Astrocyte (in vitro differentiated cells and primary cell): Measurements from ENCODE around the gene NEURL1. TPM values are rescaled to one million over a fixed set of nuclear protein-coding genes. Genes with fewer than 3 reads are reported as not detected.

Experiments used
- DNase-seq: peaks from one replicate; pipeline ENCODE4 v3.0.0-alpha.2; 2010; ENCODE audit warnings: low read depth
- FAIRE-seq: peaks from 2 replicates; lab custom pipeline; 2011; peaks lifted over from hg19 to GRCh38; lab: Jason Lieb, UNC
- H2AFZ ChIP-seq: 2 replicates; pipeline ENCODE4 v1.6.0; 2012; ENCODE audit warnings: low read depth, low read length, inconsistent platforms
- H3K27ac ChIP-seq: 2 replicates; pipeline ENCODE4 v1.5.1; 2011; ENCODE audit warnings: low read depth, low read length, inconsistent platforms
- H3K27me3 ChIP-seq: 2 replicates; pipeline ENCODE4 v1.6.0; 2011; ENCODE audit warnings: low read length, inconsistent platforms; ENCODE audit not compliant: insufficient read depth
- H3K36me3 ChIP-seq: 2 replicates; pipeline ENCODE4 v1.5.1; 2011; ENCODE audit warnings: low read length, inconsistent platforms; ENCODE audit not compliant: insufficient read depth
- H3K4me1 ChIP-seq: 2 replicates; pipeline ENCODE4 v1.5.1; 2011; ENCODE audit warnings: low read length, inconsistent platforms; ENCODE audit not compliant: insufficient read depth
- H3K4me2 ChIP-seq: 2 replicates; pipeline ENCODE4 v1.6.0; 2012; ENCODE audit warnings: low read length, inconsistent platforms
- H3K4me3 ChIP-seq: 2 replicates; pipeline ENCODE4 v1.5.1; 2011; ENCODE audit warnings: low read depth, mild to moderate bottlenecking, low read length, inconsistent platforms; ENCODE audit not compliant: insufficient read depth
- H3K79me2 ChIP-seq: 2 replicates; pipeline ENCODE4 v1.6.0; 2012; ENCODE audit warnings: mild to moderate bottlenecking, low read length, inconsistent platforms; ENCODE audit not compliant: insufficient read depth
- H3K9ac ChIP-seq: 2 replicates; pipeline ENCODE4 v1.6.0; 2012; ENCODE audit warnings: mild to moderate bottlenecking, low read length, inconsistent platforms
- H3K9me3 ChIP-seq: 2 replicates; pipeline ENCODE4 v1.5.1; 2012; ENCODE audit warnings: low read depth, mild to moderate bottlenecking, low read length, inconsistent platforms; ENCODE audit not compliant: insufficient read depth
- H4K20me1 ChIP-seq: 2 replicates; pipeline ENCODE4 v1.6.0; 2012; ENCODE audit warnings: low read length, inconsistent platforms; ENCODE audit not compliant: insufficient read depth
- H3K27ac Mint-ChIP-seq: one replicate; pipeline ENCODE4 v1.8.0; 2021; ENCODE audit warnings: mild to moderate bottlenecking, mixed read lengths; ENCODE audit not compliant: unreplicated experiment
- H3K27me3 Mint-ChIP-seq: one replicate; pipeline ENCODE4 v1.8.0; 2021; ENCODE audit warnings: low read depth, mixed read lengths; ENCODE audit not compliant: unreplicated experiment
- H3K36me3 Mint-ChIP-seq: one replicate; pipeline ENCODE4 v1.8.0; 2021; ENCODE audit warnings: low read depth, mixed read lengths; ENCODE audit not compliant: unreplicated experiment
- H3K4me1 Mint-ChIP-seq: one replicate; pipeline ENCODE4 v1.8.0; 2021; ENCODE audit warnings: low read depth, mixed read lengths; ENCODE audit not compliant: unreplicated experiment
- H3K4me3 Mint-ChIP-seq: one replicate; pipeline ENCODE4 v1.8.0; 2021; ENCODE audit warnings: mild to moderate bottlenecking, moderate library complexity, mixed read lengths; ENCODE audit not compliant: unreplicated experiment
- H3K9me3 Mint-ChIP-seq: one replicate; pipeline ENCODE4 v1.8.0; 2021; ENCODE audit warnings: mild to moderate bottlenecking, mixed read lengths; ENCODE audit not compliant: unreplicated experiment
- EZH2 ChIP-seq: IDR thresholded peaks from 2 replicates; pipeline ENCODE4 v1.6.1; 2012; ENCODE audit warnings: mild to moderate bottlenecking, low read length, inconsistent platforms; ENCODE audit not compliant: insufficient read depth
- total RNA-seq: library from RNA; stranded (reverse); gene quantifications from 2 replicates; pipeline ENCODE4 v1.2.1, GENCODE V29; 2021
- TF ChIP-seq, protein P1 (sequence below): IDR thresholded peaks from 2 replicates; pipeline ENCODE4 v1.5.1; 2011; ENCODE audit warnings: low read depth, mild to moderate bottlenecking, inconsistent platforms, low read length, moderate library complexity; ENCODE audit not compliant: insufficient read depth

NEURL1 gene
- total RNA-seq, 1 donor from 2014 or later, result 1.5 TPM

DNA sequence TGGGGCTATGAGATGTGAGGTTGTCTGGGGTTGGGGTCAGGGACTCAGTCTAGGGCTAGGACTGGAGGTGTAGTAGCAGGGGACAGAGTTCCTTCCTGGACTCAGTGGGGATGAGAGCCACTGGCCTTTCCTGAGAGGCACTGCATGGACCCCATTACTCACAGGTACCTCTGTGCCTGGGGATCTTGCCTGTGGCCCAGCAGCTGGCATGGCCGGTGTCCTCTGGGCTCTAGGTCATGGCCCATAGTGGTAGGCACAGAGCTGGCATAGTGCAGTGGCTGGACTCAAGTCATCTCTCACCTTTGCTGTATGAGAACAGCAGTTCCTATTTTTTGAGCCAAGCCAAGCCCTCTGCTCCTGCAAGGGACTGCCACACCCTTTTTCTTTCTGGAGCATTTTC is 51.9 kb downstream of the NEURL1 start:
- TF ChIP-seq EZH2, result no peak
- TF ChIP-seq, protein P1, sequence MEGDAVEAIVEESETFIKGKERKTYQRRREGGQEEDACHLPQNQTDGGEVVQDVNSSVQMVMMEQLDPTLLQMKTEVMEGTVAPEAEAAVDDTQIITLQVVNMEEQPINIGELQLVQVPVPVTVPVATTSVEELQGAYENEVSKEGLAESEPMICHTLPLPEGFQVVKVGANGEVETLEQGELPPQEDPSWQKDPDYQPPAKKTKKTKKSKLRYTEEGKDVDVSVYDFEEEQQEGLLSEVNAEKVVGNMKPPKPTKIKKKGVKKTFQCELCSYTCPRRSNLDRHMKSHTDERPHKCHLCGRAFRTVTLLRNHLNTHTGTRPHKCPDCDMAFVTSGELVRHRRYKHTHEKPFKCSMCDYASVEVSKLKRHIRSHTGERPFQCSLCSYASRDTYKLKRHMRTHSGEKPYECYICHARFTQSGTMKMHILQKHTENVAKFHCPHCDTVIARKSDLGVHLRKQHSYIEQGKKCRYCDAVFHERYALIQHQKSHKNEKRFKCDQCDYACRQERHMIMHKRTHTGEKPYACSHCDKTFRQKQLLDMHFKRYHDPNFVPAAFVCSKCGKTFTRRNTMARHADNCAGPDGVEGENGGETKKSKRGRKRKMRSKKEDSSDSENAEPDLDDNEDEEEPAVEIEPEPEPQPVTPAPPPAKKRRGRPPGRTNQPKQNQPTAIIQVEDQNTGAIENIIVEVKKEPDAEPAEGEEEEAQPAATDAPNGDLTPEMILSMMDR, result no peak
- H3K4me3 ChIP-seq, result no peak overlapping the region
- H3K36me3 ChIP-seq, result no peaks in the 10 kb centered on the region
- H2AFZ ChIP-seq, result no peak overlapping the region
- H3K9ac ChIP-seq, result no peak overlapping the region
- H3K27me3 Mint-ChIP-seq, result peaks cover 76% of the 10 kb centered on the region
- H3K4me2 ChIP-seq, result no peak overlapping the region
- H3K27me3 ChIP-seq, result peaks cover 78% of the 10 kb centered on the region
- H3K27ac Mint-ChIP-seq, result no peak overlapping the region
- H3K79me2 ChIP-seq, result no peaks in the 10 kb centered on the region
- no peak overlapping the region for H3K4me3 Mint-ChIP-seq
- FAIRE-seq (no peak), DNase-seq (no peak)
- H3K27ac ChIP-seq, result no peak overlapping the region
- H3K4me1 ChIP-seq, result peaks cover 8% of the 10 kb centered on the region
- no peaks in the 10 kb centered on the region for H3K36me3 Mint-ChIP-seq
- H4K20me1 ChIP-seq, result no peaks in the 10 kb centered on the region
- H3K9me3 ChIP-seq, result peaks cover 5% of the 10 kb centered on the region
- H3K9me3 Mint-ChIP-seq, result peaks cover 8% of the 10 kb centered on the region
- H3K4me1 Mint-ChIP-seq, result peaks cover 8% of the 10 kb centered on the region

DNA sequence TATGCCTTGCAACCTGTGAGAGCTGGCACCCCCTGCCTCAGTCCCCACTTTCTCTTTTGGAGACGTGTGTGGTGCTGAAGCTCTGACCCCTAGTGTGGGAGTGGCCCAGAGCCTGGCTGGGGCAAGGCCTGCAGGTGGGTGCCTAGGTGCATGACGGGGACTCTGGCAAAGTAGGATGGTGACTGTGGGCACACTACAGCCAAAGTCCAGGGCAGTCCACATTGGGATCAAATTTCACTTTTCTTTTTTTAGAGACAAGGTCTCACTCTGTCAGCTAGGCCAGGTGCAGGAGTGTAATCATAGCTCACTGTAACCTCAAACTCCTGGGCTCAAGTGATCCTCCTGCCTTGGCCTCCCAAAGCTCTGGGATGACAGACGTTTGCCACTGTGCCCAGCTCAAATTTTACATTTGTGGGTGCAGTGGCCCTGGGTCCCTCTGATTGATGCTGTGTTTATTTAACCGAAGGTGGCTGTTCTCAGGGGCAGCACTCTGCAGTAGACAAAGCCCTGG is 52.3 kb downstream of the NEURL1 start:
- DNase-seq, result no peak
- no peaks in the 10 kb centered on the region for H3K36me3 Mint-ChIP-seq
- Histone ChIP-seq H3K9ac (no peak overlapping the region), H2AFZ (no peak overlapping the region), H3K79me2 (no peaks in the 10 kb centered on the region), H3K9me3 (peaks cover 9% of the 10 kb centered on the region), H3K27ac (no peak overlapping the region), H3K27me3 (peaks cover 78% of the 10 kb centered on the region), H3K36me3 (no peaks in the 10 kb centered on the region), H3K4me2 (no peak overlapping the region), H4K20me1 (no peaks in the 10 kb centered on the region), H3K4me1 (peaks cover 8% of the 10 kb centered on the region), H3K4me3 (no peak overlapping the region)
- peaks cover 8% of the 10 kb centered on the region for H3K4me1 Mint-ChIP-seq
- no peak for TF ChIP-seq EZH2
- TF ChIP-seq, protein P1, result no peak
- no peak for FAIRE-seq
- H3K27ac Mint-ChIP-seq, result no peak overlapping the region
- H3K27me3 Mint-ChIP-seq, result peaks cover 76% of the 10 kb centered on the region
- peaks cover 8% of the 10 kb centered on the region for H3K9me3 Mint-ChIP-seq
- no peak overlapping the region for H3K4me3 Mint-ChIP-seq

GRCh38 chr10:103546401-103546800 is 52.9 kb downstream of the NEURL1 start:
- FAIRE-seq, result no peak
- H3K9me3 Mint-ChIP-seq, result peaks cover 8% of the 10 kb centered on the region
- peaks cover 8% of the 10 kb centered on the region for H3K4me1 Mint-ChIP-seq
- peaks cover 74% of the 10 kb centered on the region for H3K27me3 Mint-ChIP-seq
- H3K36me3 Mint-ChIP-seq, result no peaks in the 10 kb centered on the region
- H3K27ac Mint-ChIP-seq, result no peak overlapping the region
- H3K9ac ChIP-seq, result no peak overlapping the region
- no peaks in the 10 kb centered on the region for H3K79me2 ChIP-seq
- H3K4me1 ChIP-seq, result peaks cover 8% of the 10 kb centered on the region
- no peak for TF ChIP-seq EZH2
- TF ChIP-seq, protein P1, result no peak
- peaks cover 76% of the 10 kb centered on the region for H3K27me3 ChIP-seq
- H3K4me3 Mint-ChIP-seq, result no peak overlapping the region
- no peak overlapping the region for H2AFZ ChIP-seq
- H3K4me2 ChIP-seq, result no peak overlapping the region
- H3K9me3 ChIP-seq, result peaks cover 12% of the 10 kb centered on the region
- H3K4me3 ChIP-seq, result no peak overlapping the region
- H3K27ac ChIP-seq, result no peak overlapping the region
- DNase-seq, result no peak
- H3K36me3 ChIP-seq, result no peaks in the 10 kb centered on the region
- H4K20me1 ChIP-seq, result no peaks in the 10 kb centered on the region
